ENCODE data around the gene TXNDC9.
"Not testable (repeated sequence)": the region's sequence is repeated elsewhere in the genome, so short reads cannot be mapped to it uniquely, and the experiment has no call there.

Gene TXNDC9

DNA sequence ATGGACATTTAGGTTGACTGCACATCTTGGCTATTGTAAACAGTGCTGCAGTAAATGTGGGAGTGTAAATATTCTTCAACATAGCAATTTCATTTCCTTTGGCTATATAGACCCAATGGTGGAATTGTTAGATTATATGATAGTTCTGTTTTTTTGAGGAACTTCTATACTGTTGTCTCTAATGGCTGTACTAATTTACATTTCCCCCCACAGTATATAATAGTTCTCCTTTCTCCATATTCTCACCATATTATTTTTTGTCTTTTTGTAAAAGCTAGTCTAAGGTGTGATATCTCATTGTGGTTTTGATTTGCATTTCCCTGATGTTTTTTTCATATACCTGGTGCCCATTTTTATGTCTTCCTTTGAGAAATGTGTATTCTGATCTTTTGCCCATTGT lies 14.1 kb upstream of the TXNDC9 start:
- H3K27me3 ChIP-seq (replicated peaks; ENCODE audit: control insufficient read depth, insufficient read depth, low read length) = no peaks in the 10 kb centered on the region
- DNase-seq (ENCODE audit: extremely low read depth, insufficient read length) = no peak
- H3K4me3 ChIP-seq (replicated peaks; ENCODE audit: low read depth, low read length) = no peak overlapping the region
- no peaks in the 10 kb centered on the region for H3K36me3 ChIP-seq (ENCODE audit: control insufficient read depth, insufficient read depth, low read length)
- TF ChIP-seq, protein P1, sequence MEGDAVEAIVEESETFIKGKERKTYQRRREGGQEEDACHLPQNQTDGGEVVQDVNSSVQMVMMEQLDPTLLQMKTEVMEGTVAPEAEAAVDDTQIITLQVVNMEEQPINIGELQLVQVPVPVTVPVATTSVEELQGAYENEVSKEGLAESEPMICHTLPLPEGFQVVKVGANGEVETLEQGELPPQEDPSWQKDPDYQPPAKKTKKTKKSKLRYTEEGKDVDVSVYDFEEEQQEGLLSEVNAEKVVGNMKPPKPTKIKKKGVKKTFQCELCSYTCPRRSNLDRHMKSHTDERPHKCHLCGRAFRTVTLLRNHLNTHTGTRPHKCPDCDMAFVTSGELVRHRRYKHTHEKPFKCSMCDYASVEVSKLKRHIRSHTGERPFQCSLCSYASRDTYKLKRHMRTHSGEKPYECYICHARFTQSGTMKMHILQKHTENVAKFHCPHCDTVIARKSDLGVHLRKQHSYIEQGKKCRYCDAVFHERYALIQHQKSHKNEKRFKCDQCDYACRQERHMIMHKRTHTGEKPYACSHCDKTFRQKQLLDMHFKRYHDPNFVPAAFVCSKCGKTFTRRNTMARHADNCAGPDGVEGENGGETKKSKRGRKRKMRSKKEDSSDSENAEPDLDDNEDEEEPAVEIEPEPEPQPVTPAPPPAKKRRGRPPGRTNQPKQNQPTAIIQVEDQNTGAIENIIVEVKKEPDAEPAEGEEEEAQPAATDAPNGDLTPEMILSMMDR (IDR thresholded peaks at IDR 0.05; ENCODE audit: insufficient read depth, low read length, poor library complexity, severe bottlenecking) = no peak

DNA sequence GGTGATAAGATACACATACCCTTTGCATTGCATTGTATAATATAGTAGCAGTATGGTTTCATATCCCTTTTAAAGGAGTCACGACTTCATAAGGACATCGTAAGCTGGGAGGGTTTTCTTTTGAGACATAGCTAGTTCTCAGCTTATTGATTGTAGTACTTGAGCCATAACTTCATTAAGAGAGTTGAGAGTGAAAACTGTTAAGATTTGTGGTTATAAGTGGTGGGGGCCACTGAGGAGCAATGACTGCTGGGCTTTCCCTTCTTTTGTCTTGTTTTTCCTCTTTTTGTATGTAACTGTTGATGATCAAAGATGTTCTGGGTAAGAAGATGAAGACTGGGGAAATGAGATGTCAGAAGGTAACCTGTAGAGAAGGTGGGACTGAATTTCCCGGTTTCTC lies 12.0 kb upstream of the TXNDC9 start:
- H3K27me3 ChIP-seq (replicated peaks; ENCODE audit: control insufficient read depth, insufficient read depth, low read length) = no peaks in the 10 kb centered on the region
- no peak overlapping the region for H3K4me3 ChIP-seq (replicated peaks; ENCODE audit: low read depth, low read length)
- TF ChIP-seq, protein P1 (IDR thresholded peaks at IDR 0.05; ENCODE audit: insufficient read depth, low read length, poor library complexity, severe bottlenecking) = no peak
- H3K36me3 ChIP-seq (ENCODE audit: control insufficient read depth, insufficient read depth, low read length) = no peaks in the 10 kb centered on the region
- DNase-seq (ENCODE audit: extremely low read depth, insufficient read length) = peak; percentile 44

GRCh38 chr2:99346218-99346617 lies 10.1 kb upstream of the TXNDC9 start:
- Histone ChIP-seq H3K4me3 (replicated peaks; ENCODE audit: low read depth, low read length) (no peak overlapping the region), H3K27me3 (replicated peaks; ENCODE audit: control insufficient read depth, insufficient read depth, low read length) (no peaks in the 10 kb centered on the region), H3K36me3 (ENCODE audit: control insufficient read depth, insufficient read depth, low read length) (no peaks in the 10 kb centered on the region)
- DNase-seq (ENCODE audit: extremely low read depth, insufficient read length) = no peak
- TF ChIP-seq, protein P1 (IDR thresholded peaks at IDR 0.05; ENCODE audit: insufficient read depth, low read length, poor library complexity, severe bottlenecking) = no peak

DNA sequence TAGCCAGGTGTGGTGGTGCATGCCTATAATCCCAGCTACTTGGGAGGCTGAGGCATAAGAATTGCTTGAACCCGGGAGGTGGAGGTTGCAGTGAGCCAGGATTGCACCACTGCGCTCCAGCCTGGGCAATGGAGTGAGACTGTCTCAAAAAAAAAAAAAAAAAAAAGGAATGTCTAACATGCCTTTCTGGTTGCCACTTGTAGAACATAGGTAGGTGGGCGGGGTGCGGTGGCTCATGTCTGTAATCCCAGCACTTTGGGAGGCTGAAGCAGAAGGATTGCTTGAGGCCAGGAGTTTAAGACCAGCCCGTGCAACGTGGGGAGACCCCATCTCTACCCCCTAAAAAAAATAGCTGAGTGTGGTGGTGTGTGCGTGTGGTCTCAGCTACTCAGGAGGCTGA lies 9.3 kb upstream of the TXNDC9 start:
- not testable (repeated sequence) for H3K36me3 ChIP-seq (ENCODE audit: control insufficient read depth, insufficient read depth, low read length); DNase-seq (ENCODE audit: extremely low read depth, insufficient read length); H3K4me3 ChIP-seq (replicated peaks; ENCODE audit: low read depth, low read length); H3K27me3 ChIP-seq (replicated peaks; ENCODE audit: control insufficient read depth, insufficient read depth, low read length)

DNA sequence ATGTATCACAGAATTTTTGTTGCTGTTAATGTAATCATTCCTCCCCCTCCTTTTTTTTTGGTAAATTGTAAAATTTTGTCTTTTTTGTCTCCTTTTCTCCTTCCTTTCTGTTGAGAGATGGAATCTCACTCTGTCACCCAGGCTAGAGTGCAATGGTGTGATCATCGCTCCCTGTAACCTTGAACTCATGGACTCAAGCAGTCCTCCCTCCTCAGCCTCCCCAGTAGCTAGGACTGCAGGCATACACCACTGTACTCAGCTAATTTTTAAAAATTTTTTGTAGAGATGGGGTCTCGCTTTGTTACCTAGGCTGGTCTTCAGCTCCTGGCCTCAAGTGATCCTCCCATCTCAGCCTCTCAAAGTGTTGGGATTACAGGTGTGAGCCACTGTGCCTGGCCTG lies 6.4 kb upstream of the TXNDC9 start:
- DNase-seq (ENCODE audit: extremely low read depth, insufficient read length) = no peak
- Histone ChIP-seq H3K4me3 (replicated peaks; ENCODE audit: low read depth, low read length) (no peak overlapping the region), H3K36me3 (ENCODE audit: control insufficient read depth, insufficient read depth, low read length) (no peaks in the 10 kb centered on the region), H3K27me3 (replicated peaks; ENCODE audit: control insufficient read depth, insufficient read depth, low read length) (no peaks in the 10 kb centered on the region)
- TF ChIP-seq, protein P1 (IDR thresholded peaks at IDR 0.05; ENCODE audit: insufficient read depth, low read length, poor library complexity, severe bottlenecking) = no peak

GRCh38 chr2:99340669-99341236 lies 4.6 kb upstream of the TXNDC9 start:
- Histone ChIP-seq H3K4me3 (replicated peaks; ENCODE audit: low read depth, low read length) (no peak overlapping the region), H3K27me3 (replicated peaks; ENCODE audit: control insufficient read depth, insufficient read depth, low read length) (no peaks in the 10 kb centered on the region), H3K36me3 (ENCODE audit: control insufficient read depth, insufficient read depth, low read length) (no peaks in the 10 kb centered on the region)
- no peak for DNase-seq (ENCODE audit: extremely low read depth, insufficient read length)
- TF ChIP-seq, protein P1 (IDR thresholded peaks at IDR 0.05; ENCODE audit: insufficient read depth, low read length, poor library complexity, severe bottlenecking) = no peak
